Vagina (tissue), 2 donors: ENCODE results near the gene GRM4. TPM values are rescaled to one million over a fixed set of nuclear protein-coding genes. Genes with fewer than 3 reads are reported as not detected.

Experiments
- DNase-seq, 2 donors: peaks; one replicate each; pipeline ENCODE4 v3.0.0-alpha.2; 2017; ENCODE audit errors: extremely low spot score in 2 of 2
- H3K27ac ChIP-seq: fragments of 200-600 bp; sonication (generic); one replicate; pipeline ENCODE4 v1.5.1; 2019
- H3K27me3 ChIP-seq: fragments of 200-600 bp; sonication (generic); one replicate; pipeline ENCODE4 v1.5.1; 2019
- H3K36me3 ChIP-seq, 2 donors: fragments of 200-600 bp; sonication (generic); one replicate each; pipeline ENCODE4 v1.5.1; 2017 to 2019
- H3K4me1 ChIP-seq: fragments of 200-600 bp; sonication (generic); one replicate; pipeline ENCODE4 v1.5.1; 2019
- H3K4me3 ChIP-seq, 2 donors: fragments of 200-600 bp; sonication (generic); 1 replicate in 1 of 2; 2 replicates in 1 of 2; pipeline ENCODE4 v1.5.1; 2016 to 2019
- H3K9me3 ChIP-seq: fragments of 200-600 bp; sonication (generic); one replicate; pipeline ENCODE4 v1.5.1; 2019
- POLR2A ChIP-seq, 2 donors: fragments of 450-650 bp; IDR thresholded peaks; one replicate each; pipeline ENCODE4 v1.6.1; 2017; ENCODE audit warnings: antibody characterized with exemption in 2 of 2, mild to moderate bottlenecking in 2 of 2, moderate library complexity in 2 of 2
- POLR2AphosphoS5 ChIP-seq, 2 donors: sonication (generic); formaldehyde crosslinking; IDR thresholded peaks; one replicate each; pipeline ENCODE4 v1.9.0; 2017; ENCODE audit warnings: antibody characterized with exemption in 2 of 2, mild to moderate bottlenecking in 2 of 2, low read depth in 1 of 2; ENCODE audit not compliant: insufficient read depth in 1 of 2
- intact Hi-C: fragments of 100-400 bp; cut with DNase I; formaldehyde crosslinking; loops from one replicate; pipeline ENCODE4 v1.15.1; 2023
- microRNA counts, 2 donors: library from miRNA; unstranded; fragments of <30 nt; microRNA quantifications; one replicate each; lab custom pipeline; 2016 to 2017
- microRNA-seq: library from miRNA; unstranded; fragments of <30 nt; microRNA quantifications from one replicate; pipeline ENCODE4, GENCODE V29; 2017; ENCODE audit warnings: borderline number of aligned reads, borderline replicate concordance
- small RNA-seq: library from RNA; depleted of rRNA; stranded (forward); fragments of <200 nt; gene quantifications from one replicate; pipeline ENCODE3, GENCODE V24; 2016
- total RNA-seq: library from RNA; depleted of rRNA; stranded (reverse); fragments of >200 nt; gene quantifications from one replicate; pipeline ENCODE4 v1.2.3, GENCODE V29; 2016
- TF ChIP-seq, protein P1 (sequence below), 3 experiments: fragments of 450-650 bp in 2 of 3; fragments of 200-600 bp in 1 of 3; sonication (generic) in 1 of 3; IDR thresholded peaks; one replicate each; pipeline ENCODE4 v1.5.1; 2017 to 2019; ENCODE audit warnings: antibody characterized with exemption in 3 of 3, mild to moderate bottlenecking in 2 of 3, moderate library complexity in 2 of 3

GRM4 gene
- total RNA-seq, 1 donor from 2014 or later, result not detected

DNA sequence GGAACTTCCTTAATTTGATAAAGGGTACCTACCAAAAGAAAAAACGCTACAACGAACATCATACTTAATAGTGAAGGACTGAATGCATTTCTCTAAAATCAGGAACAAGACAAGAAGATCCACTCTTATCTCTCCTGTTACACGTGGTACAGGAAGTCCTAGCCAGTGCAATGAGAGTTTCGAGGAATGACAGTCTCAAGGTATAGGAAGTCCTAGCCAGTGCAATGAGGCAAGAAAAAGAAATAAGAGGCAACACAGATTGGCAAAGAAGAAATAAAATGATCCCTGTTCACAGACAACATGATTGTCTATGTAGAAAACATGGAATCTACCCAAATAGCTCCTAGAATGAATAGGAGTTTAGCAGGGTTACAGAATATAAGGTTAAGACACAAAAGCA lies 174.3 kb downstream of the GRM4 start:
- no peak for DNase-seq
- Histone ChIP-seq H3K9me3 (no peaks in the 10 kb centered on the region), H3K27me3 (no peaks in the 10 kb centered on the region), H3K27ac (no peak overlapping the region), H3K36me3 (no peaks in the 10 kb centered on the region), H3K4me1 (no peaks in the 10 kb centered on the region), H3K4me3 (no peak overlapping the region)
- intact Hi-C loops, result no loop called here
- no peak for TF ChIP-seq POLR2AphosphoS5 (IDR thresholded peaks at IDR 0.05; ENCODE audit: insufficient read depth in 1 of 2, low read depth in 1 of 2)
- TF ChIP-seq POLR2A (IDR thresholded peaks at IDR 0.05), result no peak
- TF ChIP-seq, protein P1, sequence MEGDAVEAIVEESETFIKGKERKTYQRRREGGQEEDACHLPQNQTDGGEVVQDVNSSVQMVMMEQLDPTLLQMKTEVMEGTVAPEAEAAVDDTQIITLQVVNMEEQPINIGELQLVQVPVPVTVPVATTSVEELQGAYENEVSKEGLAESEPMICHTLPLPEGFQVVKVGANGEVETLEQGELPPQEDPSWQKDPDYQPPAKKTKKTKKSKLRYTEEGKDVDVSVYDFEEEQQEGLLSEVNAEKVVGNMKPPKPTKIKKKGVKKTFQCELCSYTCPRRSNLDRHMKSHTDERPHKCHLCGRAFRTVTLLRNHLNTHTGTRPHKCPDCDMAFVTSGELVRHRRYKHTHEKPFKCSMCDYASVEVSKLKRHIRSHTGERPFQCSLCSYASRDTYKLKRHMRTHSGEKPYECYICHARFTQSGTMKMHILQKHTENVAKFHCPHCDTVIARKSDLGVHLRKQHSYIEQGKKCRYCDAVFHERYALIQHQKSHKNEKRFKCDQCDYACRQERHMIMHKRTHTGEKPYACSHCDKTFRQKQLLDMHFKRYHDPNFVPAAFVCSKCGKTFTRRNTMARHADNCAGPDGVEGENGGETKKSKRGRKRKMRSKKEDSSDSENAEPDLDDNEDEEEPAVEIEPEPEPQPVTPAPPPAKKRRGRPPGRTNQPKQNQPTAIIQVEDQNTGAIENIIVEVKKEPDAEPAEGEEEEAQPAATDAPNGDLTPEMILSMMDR (IDR thresholded peaks at IDR 0.05), result no peak

MicroRNA genes within 50 kb of the gene (microRNA counts, 767-probe panel; counts per million panel counts)
- microRNA hsa-miR-1275 (lab: Ali Mortazavi, UCI), result 238 to 261 counts per million in 2 donors

Small RNA genes lying within 50 kb of the gene (microRNA-seq; reads per million reads assigned to microRNA genes)
- not detected for gene MIR1275

Small RNA genes lying within 50 kb of the gene (small RNA-seq; reads per million reads assigned to genes)
- gene MIR1275, result not detected

Other genes starting within 250 kb of the GRM4 start
- gene HMGA1, start 90.8 kb upstream of the GRM4 start, total RNA-seq, result 65.6 TPM
- gene SMIM29, start 102.9 kb upstream of the GRM4 start, total RNA-seq, result 22.3 TPM
- gene NUDT3, start 246.6 kb upstream of the GRM4 start, total RNA-seq, result 27.0 TPM